A673 (cell line): Measurements from ENCODE around the gene HRH2.

Experiments
- CTCF ChIP-seq: fragments of 300-800, 200-600 bp; sonication (generic); conservative IDR thresholded peaks from 2 replicates; pipeline ENCODE4 v1.5.1; 2017; ENCODE audit warnings: low read depth, mild to moderate bottlenecking, antibody characterized with exemption, low read length, moderate library complexity, mixed read lengths
- EZH2 ChIP-seq: fragments of 200-600 bp; sonication (generic); IDR thresholded peaks from 2 replicates; pipeline ENCODE4 v1.6.1; 2017; ENCODE audit warnings: borderline replicate concordance, low read depth, mild to moderate bottlenecking, mixed read lengths, antibody characterized with exemption, low read length; ENCODE audit not compliant: poor library complexity, severe bottlenecking

- TF ChIP-seq EZH2 (no peak), CTCF (no peak)
These were observed 11.6 kb upstream of the HRH2 start for GRCh38 chr5:175646251-175646650.
